Measurements from ENCODE around the gene CYB5A. TPM values are rescaled to one million over a fixed set of nuclear protein-coding genes. Genes with fewer than 3 reads are reported as not detected.

The CYB5A gene
- total RNA-seq, 1 donor from 2014 or later = 213 TPM

DNA sequence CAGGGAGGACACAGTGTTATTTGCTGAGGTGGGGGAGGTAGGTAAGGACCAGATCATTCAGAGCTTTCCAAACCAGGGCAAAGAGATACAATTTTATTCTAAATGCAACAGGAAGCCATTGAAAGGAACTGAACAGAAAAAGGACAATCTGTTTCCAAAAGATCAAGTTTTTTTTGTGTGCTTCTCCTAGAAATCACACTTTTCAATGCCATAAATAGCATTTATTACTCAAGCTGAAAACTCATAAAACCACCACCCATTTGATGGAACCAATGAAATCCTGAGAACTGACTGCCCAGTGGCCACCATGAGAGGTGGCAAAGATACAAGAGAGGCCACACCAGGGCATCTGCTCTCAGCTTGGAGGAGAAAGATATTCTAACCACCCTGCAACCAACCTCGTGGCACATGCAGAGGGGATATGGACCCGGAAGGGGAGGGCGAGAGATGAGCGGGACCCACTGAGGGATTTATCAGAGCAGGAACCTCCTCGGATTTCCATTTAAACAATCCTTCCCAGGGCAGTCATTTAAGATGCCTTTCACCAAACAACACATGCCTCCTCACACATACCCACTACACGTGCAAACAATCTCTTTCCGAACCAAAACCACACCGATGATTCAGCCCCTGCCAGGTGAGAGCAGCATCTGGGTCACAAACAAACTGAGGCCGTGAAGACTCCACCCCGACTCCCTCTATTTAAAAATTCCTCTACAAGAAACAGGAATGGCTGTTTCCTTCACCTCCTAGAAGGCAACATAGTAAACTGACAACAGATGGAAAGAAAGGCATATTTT, 8.8 kb downstream of the CYB5A start:
- Mint-ChIP-seq H3K4me1 (ENCODE audit: low read depth) (peaks cover 69% of the 10 kb centered on the region), H3K27me3 (no peaks in the 10 kb centered on the region), H3K27ac (peak overlapping the region; percentile 96), H3K9me3 (ENCODE audit: low read depth) (no peaks in the 10 kb centered on the region), H3K4me3 (ENCODE audit: low read depth) (peak overlapping the region; percentile 60), H3K36me3 (ENCODE audit: insufficient read depth) (peaks cover 4% of the 10 kb centered on the region)
- TF ChIP-seq, protein P1, sequence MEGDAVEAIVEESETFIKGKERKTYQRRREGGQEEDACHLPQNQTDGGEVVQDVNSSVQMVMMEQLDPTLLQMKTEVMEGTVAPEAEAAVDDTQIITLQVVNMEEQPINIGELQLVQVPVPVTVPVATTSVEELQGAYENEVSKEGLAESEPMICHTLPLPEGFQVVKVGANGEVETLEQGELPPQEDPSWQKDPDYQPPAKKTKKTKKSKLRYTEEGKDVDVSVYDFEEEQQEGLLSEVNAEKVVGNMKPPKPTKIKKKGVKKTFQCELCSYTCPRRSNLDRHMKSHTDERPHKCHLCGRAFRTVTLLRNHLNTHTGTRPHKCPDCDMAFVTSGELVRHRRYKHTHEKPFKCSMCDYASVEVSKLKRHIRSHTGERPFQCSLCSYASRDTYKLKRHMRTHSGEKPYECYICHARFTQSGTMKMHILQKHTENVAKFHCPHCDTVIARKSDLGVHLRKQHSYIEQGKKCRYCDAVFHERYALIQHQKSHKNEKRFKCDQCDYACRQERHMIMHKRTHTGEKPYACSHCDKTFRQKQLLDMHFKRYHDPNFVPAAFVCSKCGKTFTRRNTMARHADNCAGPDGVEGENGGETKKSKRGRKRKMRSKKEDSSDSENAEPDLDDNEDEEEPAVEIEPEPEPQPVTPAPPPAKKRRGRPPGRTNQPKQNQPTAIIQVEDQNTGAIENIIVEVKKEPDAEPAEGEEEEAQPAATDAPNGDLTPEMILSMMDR (IDR thresholded peaks at IDR 0.05; ENCODE audit: unreplicated experiment) = no peak
- DNase-seq (ENCODE audit: low spot score, unreplicated experiment) = no peak

DNA sequence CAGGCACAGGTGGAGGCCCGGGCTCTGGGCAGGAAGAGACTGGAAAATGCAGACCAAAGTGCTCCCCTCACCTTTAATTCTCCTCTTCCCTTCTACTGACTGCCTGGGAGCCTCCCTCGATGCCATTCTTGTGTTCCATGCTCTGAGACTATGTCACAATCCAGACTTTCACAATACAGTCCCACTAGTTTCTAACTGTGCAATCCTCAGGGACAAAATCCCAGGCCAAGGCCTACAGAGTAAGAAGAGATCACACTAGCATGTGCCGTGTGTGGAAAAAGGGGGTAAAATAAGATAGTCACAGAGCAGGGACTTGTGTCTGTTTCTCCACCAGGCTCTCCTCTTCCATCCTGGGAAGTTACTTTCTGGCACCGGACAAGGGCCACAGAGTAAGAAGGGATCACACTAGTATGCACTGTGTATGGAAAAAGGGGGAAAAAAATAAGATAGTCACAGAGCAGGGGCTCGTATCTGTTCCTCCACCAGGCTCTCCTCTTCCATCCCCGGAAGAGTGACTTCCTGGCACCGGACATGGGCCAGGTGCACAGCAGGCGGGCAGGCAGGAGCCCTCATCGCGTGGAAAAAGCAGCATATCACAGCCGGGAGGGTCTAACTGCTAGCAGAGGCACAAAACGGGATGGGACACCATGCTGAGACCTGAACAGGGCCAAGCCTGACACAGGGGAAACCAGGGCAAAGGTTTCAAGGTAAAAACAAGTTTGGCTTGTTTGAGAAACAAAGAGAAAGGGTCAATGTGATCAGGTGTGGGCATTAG, 9.6 kb downstream of the CYB5A start:
- Mint-ChIP-seq H3K27me3 (no peaks in the 10 kb centered on the region), H3K27ac (peak overlapping the region; percentile 96), H3K9me3 (ENCODE audit: low read depth) (no peaks in the 10 kb centered on the region), H3K4me3 (ENCODE audit: low read depth) (peak overlapping the region; percentile 60), H3K36me3 (ENCODE audit: insufficient read depth) (peaks cover 7% of the 10 kb centered on the region), H3K4me1 (ENCODE audit: low read depth) (peaks cover 67% of the 10 kb centered on the region)
- DNase-seq (ENCODE audit: low spot score, unreplicated experiment) = no peak
- TF ChIP-seq, protein P1 (IDR thresholded peaks at IDR 0.05; ENCODE audit: unreplicated experiment) = no peak

DNA sequence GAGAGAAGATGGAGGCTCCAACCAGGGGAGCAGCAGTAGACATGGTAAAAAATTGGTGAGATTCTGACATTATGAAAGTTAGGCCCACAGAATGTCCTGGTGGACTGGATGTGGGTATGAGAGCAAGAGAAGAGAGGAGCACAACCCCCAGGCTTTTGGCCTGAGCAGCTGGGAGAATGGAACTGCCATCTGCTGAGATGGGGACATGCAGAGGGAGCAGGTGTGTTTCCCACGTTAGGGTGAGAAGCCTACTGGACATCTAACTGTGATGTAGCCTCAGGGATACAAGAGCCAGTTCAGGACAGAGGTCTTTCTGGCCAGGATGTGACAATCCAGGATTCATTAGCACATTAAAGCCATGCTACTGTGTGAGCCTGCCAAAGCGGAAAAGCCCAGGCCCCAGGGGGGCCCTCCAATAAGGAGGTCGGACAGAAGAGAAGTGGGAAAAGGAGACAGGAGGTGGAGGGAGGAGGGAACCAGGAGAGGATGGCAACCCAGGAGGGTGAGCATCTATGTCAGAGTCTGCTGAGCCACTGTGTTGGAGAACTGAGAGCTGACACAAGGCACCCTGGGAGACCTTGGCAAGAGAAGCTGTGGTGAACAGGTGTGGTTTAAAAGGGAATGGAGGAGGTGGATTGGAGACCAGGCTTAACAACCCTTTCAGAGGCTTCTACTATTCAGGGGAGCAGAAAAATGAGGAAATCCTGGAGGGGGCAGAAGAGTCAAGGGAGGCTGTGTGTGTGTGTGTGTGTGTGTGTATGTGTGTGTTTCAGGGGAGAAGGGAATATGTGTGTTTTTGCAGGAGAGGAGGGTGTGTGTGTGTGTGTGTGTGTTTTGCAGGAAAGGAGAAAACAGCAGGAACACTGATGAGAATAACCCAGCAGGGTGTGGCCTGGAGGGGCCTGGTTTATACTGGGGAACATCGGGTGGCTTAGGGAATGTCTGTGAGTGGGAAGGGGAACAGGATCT, 10.5 kb downstream of the CYB5A start:
- H3K27me3 Mint-ChIP-seq = no peaks in the 10 kb centered on the region
- H3K9me3 Mint-ChIP-seq (ENCODE audit: low read depth) = no peaks in the 10 kb centered on the region
- TF ChIP-seq, protein P1 (IDR thresholded peaks at IDR 0.05; ENCODE audit: unreplicated experiment) = no peak
- H3K4me1 Mint-ChIP-seq (ENCODE audit: low read depth) = peaks cover 69% of the 10 kb centered on the region
- peaks cover 7% of the 10 kb centered on the region for H3K36me3 Mint-ChIP-seq (ENCODE audit: insufficient read depth)
- peak overlapping the region; percentile 96 for H3K27ac Mint-ChIP-seq
- peak overlapping the region; percentile 60 for H3K4me3 Mint-ChIP-seq (ENCODE audit: low read depth)
- no peak for DNase-seq (ENCODE audit: low spot score, unreplicated experiment)

DNA sequence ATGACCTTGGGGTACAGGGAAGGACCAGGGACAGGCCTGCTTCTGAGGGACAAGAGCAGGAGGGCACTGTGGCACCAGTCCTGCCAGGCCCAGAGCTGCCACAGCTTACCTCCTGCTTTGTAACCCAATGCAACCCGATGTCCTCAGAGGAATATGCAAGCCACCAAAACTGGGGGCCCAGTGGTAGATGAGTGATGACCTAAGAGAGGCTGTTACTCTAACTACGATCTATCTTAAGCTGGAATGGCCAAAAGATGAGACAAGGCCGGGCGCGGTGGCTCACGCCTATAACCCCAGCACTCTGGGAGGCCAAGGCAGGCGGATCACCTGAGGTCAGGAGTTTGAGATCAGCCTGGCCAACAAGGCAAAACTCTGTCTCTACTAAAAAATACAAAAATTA, 12.8 kb downstream of the CYB5A start:
- Mint-ChIP-seq H3K36me3 (ENCODE audit: insufficient read depth) (peaks cover 12% of the 10 kb centered on the region), H3K27ac (no peak overlapping the region), H3K4me3 (ENCODE audit: low read depth) (no peak overlapping the region), H3K4me1 (ENCODE audit: low read depth) (peaks cover 70% of the 10 kb centered on the region), H3K9me3 (ENCODE audit: low read depth) (no peaks in the 10 kb centered on the region), H3K27me3 (no peaks in the 10 kb centered on the region)
- DNase-seq (ENCODE audit: low spot score, unreplicated experiment) = no peak
- TF ChIP-seq, protein P1 (IDR thresholded peaks at IDR 0.05; ENCODE audit: unreplicated experiment) = no peak
